Stimulated activated CD4-positive, alpha-beta T cell treated with anti-CD3 and anti-CD28 coated beads, Interleukin-4, amount 100 ng/mL, for 1 hour (primary cell): ENCODE data around the gene SYNC.
"Not testable (repeated sequence)": the region's sequence is repeated elsewhere in the genome, so short reads cannot be mapped to it uniquely, and the experiment has no call there.

Experiments used
- DNase-seq: peaks from one replicate; pipeline ENCODE4 v3.0.0-alpha.2; 2020

SYNC gene

GRCh38 chr1:32693455-32694174 lies 9.0 kb downstream of the SYNC start:
- DNase-seq, result no peak

- no peak for DNase-seq
Measured at GRCh38 chr1:32686387-32686786, 16.2 kb downstream of the SYNC start.

- DNase-seq, result no peak
Measured at GRCh38 chr1:32685498-32685897, 17.1 kb downstream of the SYNC start.

GRCh38 chr1:32684167-32684811 lies 18.3 kb downstream of the SYNC start:
- DNase-seq, result no peak

GRCh38 chr1:32683397-32683796 lies 19.2 kb downstream of the SYNC start:
- DNase-seq, result no peak

GRCh38 chr1:32681999-32682398 lies 20.6 kb downstream of the SYNC start:
- DNase-seq, result no peak

GRCh38 chr1:32681509-32681908 lies 21.1 kb downstream of the SYNC start:
- no peak for DNase-seq

- no peak for DNase-seq
Measured at GRCh38 chr1:32680642-32681041, 21.9 kb downstream of the SYNC start.

- DNase-seq, result not testable (repeated sequence)
Measured at GRCh38 chr1:32679993-32680392, 22.6 kb downstream of the SYNC start.

GRCh38 chr1:32676945-32677344 lies 25.6 kb downstream of the SYNC start:
- DNase-seq, result no peak

- DNase-seq, result not testable (repeated sequence)
Measured at GRCh38 chr1:32668716-32669115, 33.9 kb downstream of the SYNC start.

- DNase-seq, result no peak
Measured at GRCh38 chr1:32666901-32667566, 35.5 kb downstream of the SYNC start.

GRCh38 chr1:32665915-32666314 lies 36.7 kb downstream of the SYNC start:
- no peak for DNase-seq

GRCh38 chr1:32659581-32659980 lies 43.0 kb downstream of the SYNC start:
- DNase-seq, result no peak

- DNase-seq, result no peak
Measured at GRCh38 chr1:32652244-32652962, 50.2 kb downstream of the SYNC start.

GRCh38 chr1:32651461-32652073 lies 51.0 kb downstream of the SYNC start:
- no peak for DNase-seq

GRCh38 chr1:32650752-32651460 lies 51.7 kb downstream of the SYNC start, which contains the start of gene RBBP4:
RBBP4 (plus strand) TSS chr1:32651208; CDS start chr1:32651307, 99 bp downstream.
- DNase-seq, result peak; percentile 98

- DNase-seq, result peak; percentile 81
Measured at GRCh38 chr1:32650248-32650751, 52.3 kb downstream of the SYNC start, which contains the start of gene ZBTB8OS. ZBTB8OS (minus strand) TSS chr1:32650550; CDS start chr1:32650529, 21 bp downstream.

GRCh38 chr1:32647308-32648134 lies 55.0 kb downstream of the SYNC start:
- DNase-seq, result no peak

- DNase-seq, result no peak
Measured at GRCh38 chr1:32644426-32644825, 58.1 kb downstream of the SYNC start.

- DNase-seq, result not testable (repeated sequence)
Measured at GRCh38 chr1:32642292-32642827, 60.2 kb downstream of the SYNC start.
